ENCODE data around the gene NLGN3. TPM values are rescaled to one million over a fixed set of nuclear protein-coding genes. Genes with fewer than 3 reads are reported as not detected.

Gene NLGN3
- polyA plus RNA-seq, 2 of the 4 experiments (the other 2 are of a cell fraction): 0.84 to 1.00 TPM

DNA sequence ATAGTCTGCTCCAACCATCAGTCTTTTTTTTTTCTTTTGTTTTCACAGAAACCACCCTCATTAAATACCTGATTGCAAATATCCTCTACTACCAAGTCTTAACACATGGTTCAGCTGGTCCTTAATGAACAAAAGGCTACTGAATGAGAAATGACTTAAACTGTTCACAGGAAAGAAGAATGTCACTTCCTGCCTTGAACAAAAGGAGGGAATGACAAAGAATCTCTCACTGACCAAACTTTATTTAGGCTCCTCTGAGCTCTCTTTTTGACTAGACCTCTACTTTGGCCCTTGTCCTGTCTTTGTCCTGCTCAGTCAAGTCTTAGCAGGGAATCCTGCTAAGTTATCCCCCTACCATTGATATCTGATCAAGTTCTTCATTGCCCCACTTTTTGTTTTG is 46.6 kb downstream of the NLGN3 start:
- no peak overlapping the region for H3K27ac ChIP-seq
- POLR2A ChIA-PET: no interaction called here
- TF ChIP-seq NR3C1 (IDR thresholded peaks at IDR 0.05): no peak
- DNase-seq (ENCODE audit: low read depth in 1 of 2, low spot score in 1 of 2) (no peak), ATAC-seq (no peak), FAIRE-seq (no peak)
- CTCF ChIA-PET: interaction anchor here (1.0 to 1.1 kb wide), 4 partner anchors 8 to 16 kb away, joined by 3 to 4 read pairs (median 3); no protein-coding TSS in a partner anchor
- H3K9me3 ChIP-seq: no peaks in the 10 kb centered on the region
- no peak overlapping the region for H3K4me3 ChIP-seq
- H3K4me1 ChIP-seq: no peaks in the 10 kb centered on the region
- no peak overlapping the region for H3K4me2 ChIP-seq

DNA sequence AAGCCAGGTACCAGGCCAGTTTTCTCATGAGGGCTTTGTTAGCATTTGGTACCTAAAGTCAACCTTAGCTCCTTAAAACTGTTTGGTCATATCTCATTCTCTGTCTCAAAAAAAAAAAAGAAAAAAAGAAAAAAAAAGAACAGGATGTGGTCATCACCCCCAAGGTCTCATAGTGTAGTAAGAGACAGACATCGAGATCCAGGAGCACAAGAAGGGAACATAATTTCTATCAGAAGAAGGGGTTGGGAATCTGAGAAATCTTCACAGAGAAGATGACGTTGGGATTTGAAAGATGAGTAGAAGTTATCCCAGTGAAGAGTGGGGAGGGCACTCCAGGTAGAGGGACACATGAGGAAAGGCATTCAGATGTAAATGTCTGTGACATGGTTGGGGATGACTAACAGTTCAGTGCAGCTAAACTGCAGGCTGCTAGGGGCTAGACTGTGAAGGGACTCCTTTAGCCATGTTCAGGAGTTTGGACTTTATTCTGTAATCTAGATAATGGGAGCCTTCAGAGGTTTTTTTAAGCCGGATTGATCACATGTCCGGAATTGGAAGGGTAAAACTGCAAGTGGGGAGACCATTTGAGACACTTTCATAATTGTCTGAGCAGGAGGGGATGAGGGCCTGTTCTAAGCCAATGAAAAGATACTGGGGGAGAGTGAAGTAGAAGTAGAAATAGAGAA is 51.5 kb downstream of the NLGN3 start:
- no peak for FAIRE-seq
- ATAC-seq: 0 out of 6 replicates have a peak, but pooled peaks of 1 of the 2 experiments have one; percentile 34
- 70% methylated on average over 4 of the region's 4 CpGs for WGBS (ENCODE audit: missing lambda C conversion rate)
- H3K4me3 ChIP-seq: no peak overlapping the region
- ChIA-PET POLR2A (no interaction called here), CTCF (no interaction called here)
- H3K4me2 ChIP-seq: no peak overlapping the region
- H3K4me1 ChIP-seq: no peaks in the 10 kb centered on the region
- no peaks in the 10 kb centered on the region for H3K9me3 ChIP-seq
- no peak for DNase-seq (ENCODE audit: low read depth in 1 of 2, low spot score in 1 of 2)
- TF ChIP-seq ZNF302 (CRISPR knock-in tag; IDR thresholded peaks at IDR 0.05): no peak
- TF ChIP-seq CEBPB (IDR thresholded peaks at IDR 0.05): no peak
- TF ChIP-seq, protein P1, sequence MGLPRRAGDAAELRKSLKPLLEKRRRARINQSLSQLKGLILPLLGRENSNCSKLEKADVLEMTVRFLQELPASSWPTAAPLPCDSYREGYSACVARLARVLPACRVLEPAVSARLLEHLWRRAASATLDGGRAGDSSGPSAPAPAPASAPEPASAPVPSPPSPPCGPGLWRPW (IDR thresholded peaks at IDR 0.05): no peak
- no peak for TF ChIP-seq CHD2 (IDR thresholded peaks at IDR 0.05; ENCODE audit: low read length, partially characterized antibody)
- TF ChIP-seq, protein P2, sequence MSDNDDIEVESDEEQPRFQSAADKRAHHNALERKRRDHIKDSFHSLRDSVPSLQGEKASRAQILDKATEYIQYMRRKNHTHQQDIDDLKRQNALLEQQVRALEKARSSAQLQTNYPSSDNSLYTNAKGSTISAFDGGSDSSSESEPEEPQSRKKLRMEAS (IDR thresholded peaks at IDR 0.05): no peak
- TF ChIP-seq CBX2 (IDR thresholded peaks at IDR 0.05; ENCODE audit: borderline replicate concordance, low read depth): no peak
- no peak for TF ChIP-seq CHD4 (IDR thresholded peaks at IDR 0.05; ENCODE audit: borderline replicate concordance)
- TF ChIP-seq FOSB (CRISPR knock-in tag; IDR thresholded peaks at IDR 0.05): no peak
- TF ChIP-seq TP53 (CRISPR knock-in tag; IDR thresholded peaks at IDR 0.05): no peak
- TF ChIP-seq PHF8 (IDR thresholded peaks at IDR 0.05; ENCODE audit: borderline replicate concordance, low read depth): no peak
- no peak for TF ChIP-seq RARB (CRISPR knock-in tag; IDR thresholded peaks at IDR 0.05)
- TF ChIP-seq FOXS1 (CRISPR knock-in tag; IDR thresholded peaks at IDR 0.05): no peak
- no peak for TF ChIP-seq HEYL (CRISPR knock-in tag; IDR thresholded peaks at IDR 0.05)
- TF ChIP-seq MAZ (IDR thresholded peaks at IDR 0.05; ENCODE audit: borderline replicate concordance, low read depth, low read length): no peak
- TF ChIP-seq KDM5A (IDR thresholded peaks at IDR 0.05): no peak
- TF ChIP-seq, protein P3, sequence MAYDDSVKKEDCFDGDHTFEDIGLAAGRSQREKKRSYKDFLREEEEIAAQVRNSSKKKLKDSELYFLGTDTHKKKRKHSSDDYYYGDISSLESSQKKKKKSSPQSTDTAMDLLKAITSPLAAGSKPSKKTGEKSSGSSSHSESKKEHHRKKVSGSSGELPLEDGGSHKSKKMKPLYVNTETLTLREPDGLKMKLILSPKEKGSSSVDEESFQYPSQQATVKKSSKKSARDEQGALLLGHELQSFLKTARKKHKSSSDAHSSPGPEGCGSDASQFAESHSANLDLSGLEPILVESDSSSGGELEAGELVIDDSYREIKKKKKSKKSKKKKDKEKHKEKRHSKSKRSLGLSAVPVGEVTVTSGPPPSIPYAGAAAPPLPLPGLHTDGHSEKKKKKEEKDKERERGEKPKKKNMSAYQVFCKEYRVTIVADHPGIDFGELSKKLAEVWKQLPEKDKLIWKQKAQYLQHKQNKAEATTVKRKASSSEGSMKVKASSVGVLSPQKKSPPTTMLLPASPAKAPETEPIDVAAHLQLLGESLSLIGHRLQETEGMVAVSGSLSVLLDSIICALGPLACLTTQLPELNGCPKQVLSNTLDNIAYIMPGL (CRISPR knock-in tag; IDR thresholded peaks at IDR 0.05; ENCODE audit: borderline replicate concordance): no peak
- no peak for TF ChIP-seq FOSL2 (IDR thresholded peaks at IDR 0.05)
- no peak for TF ChIP-seq FOSL2 (CRISPR knock-in tag; IDR thresholded peaks at IDR 0.05)
- H3K27ac ChIP-seq: no peak overlapping the region

DNA sequence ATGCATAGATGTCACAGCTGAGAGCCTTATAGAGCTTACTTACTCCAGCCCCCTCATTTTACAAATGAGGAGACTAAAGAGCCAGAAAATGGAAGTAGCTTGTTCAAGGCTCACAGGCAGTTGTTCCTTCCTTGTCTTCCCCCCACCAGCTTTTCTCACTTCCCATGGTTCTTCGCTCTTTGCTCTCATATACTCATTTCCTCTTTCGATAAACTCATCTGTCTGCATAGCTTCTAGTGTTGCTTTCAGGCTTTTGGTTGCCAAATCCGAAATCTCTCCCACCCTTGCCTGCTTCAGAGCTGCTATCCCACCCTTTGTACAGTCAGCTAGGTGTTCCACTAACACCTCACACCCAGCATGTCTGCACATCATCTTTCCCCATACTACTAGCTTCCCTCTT is 53.4 kb downstream of the NLGN3 start:
- FAIRE-seq: no peak
- no peak overlapping the region for H3K4me2 ChIP-seq
- no peak overlapping the region for H3K4me3 ChIP-seq
- ChIA-PET CTCF (no interaction called here), POLR2A (interaction anchor here (0.9 kb wide), 1 partner anchor 168 kb away, joined by 4 read pairs; the partner anchor contains the start of gene TAF1)
- no peaks in the 10 kb centered on the region for H3K9me3 ChIP-seq
- no peaks in the 10 kb centered on the region for H3K4me1 ChIP-seq
- WGBS (ENCODE audit: missing lambda C conversion rate): 64% methylated on average over 3 of the region's 3 CpGs
- no peak for DNase-seq (ENCODE audit: low read depth in 1 of 2, low spot score in 1 of 2)
- TF ChIP-seq RNF2 (IDR thresholded peaks at IDR 0.05; ENCODE audit: borderline replicate concordance, low read depth): no peak
- TF ChIP-seq, protein P4, sequence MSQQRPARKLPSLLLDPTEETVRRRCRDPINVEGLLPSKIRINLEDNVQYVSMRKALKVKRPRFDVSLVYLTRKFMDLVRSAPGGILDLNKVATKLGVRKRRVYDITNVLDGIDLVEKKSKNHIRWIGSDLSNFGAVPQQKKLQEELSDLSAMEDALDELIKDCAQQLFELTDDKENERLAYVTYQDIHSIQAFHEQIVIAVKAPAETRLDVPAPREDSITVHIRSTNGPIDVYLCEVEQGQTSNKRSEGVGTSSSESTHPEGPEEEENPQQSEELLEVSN (IDR thresholded peaks at IDR 0.05; ENCODE audit: borderline replicate concordance, low read depth): no peak
- TF ChIP-seq POLR2AphosphoS2 (conservative IDR thresholded peaks at IDR 0.05; ENCODE audit: low read length): no peak
- TF ChIP-seq RCOR1 (IDR thresholded peaks at IDR 0.05; ENCODE audit: low read depth, low read length): no peak
- TF ChIP-seq NR3C1 (IDR thresholded peaks at IDR 0.05): no peak
- no peak for TF ChIP-seq JUNB (IDR thresholded peaks at IDR 0.05)
- TF ChIP-seq EHMT2 (IDR thresholded peaks at IDR 0.05; ENCODE audit: low read depth): no peak
- no peak for TF ChIP-seq HOXB13 (CRISPR knock-in tag; IDR thresholded peaks at IDR 0.05; ENCODE audit: low read depth)
- no peak for TF ChIP-seq RAD21 (conservative IDR thresholded peaks at IDR 0.05 in 1 of 2, IDR thresholded peaks at IDR 0.05 in 1 of 2)
- TF ChIP-seq KDM1A (IDR thresholded peaks at IDR 0.05; ENCODE audit: low read depth): no peak
- TF ChIP-seq, protein P5, sequence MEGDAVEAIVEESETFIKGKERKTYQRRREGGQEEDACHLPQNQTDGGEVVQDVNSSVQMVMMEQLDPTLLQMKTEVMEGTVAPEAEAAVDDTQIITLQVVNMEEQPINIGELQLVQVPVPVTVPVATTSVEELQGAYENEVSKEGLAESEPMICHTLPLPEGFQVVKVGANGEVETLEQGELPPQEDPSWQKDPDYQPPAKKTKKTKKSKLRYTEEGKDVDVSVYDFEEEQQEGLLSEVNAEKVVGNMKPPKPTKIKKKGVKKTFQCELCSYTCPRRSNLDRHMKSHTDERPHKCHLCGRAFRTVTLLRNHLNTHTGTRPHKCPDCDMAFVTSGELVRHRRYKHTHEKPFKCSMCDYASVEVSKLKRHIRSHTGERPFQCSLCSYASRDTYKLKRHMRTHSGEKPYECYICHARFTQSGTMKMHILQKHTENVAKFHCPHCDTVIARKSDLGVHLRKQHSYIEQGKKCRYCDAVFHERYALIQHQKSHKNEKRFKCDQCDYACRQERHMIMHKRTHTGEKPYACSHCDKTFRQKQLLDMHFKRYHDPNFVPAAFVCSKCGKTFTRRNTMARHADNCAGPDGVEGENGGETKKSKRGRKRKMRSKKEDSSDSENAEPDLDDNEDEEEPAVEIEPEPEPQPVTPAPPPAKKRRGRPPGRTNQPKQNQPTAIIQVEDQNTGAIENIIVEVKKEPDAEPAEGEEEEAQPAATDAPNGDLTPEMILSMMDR (IDR thresholded peaks at IDR 0.05): no peak
- TF ChIP-seq CBX2 (IDR thresholded peaks at IDR 0.05; ENCODE audit: borderline replicate concordance, low read depth): no peak
- TF ChIP-seq CEBPB (IDR thresholded peaks at IDR 0.05): no peak
- TF ChIP-seq FOXS1 (CRISPR knock-in tag; IDR thresholded peaks at IDR 0.05): no peak
- TF ChIP-seq ZSCAN20 (CRISPR knock-in tag; IDR thresholded peaks at IDR 0.05): no peak
- no peak for TF ChIP-seq JUN (IDR thresholded peaks at IDR 0.05)
- no peak for TF ChIP-seq ZC3H11A (IDR thresholded peaks at IDR 0.05)
- no peak overlapping the region for H3K27ac ChIP-seq
- ATAC-seq: no peak
